ENCODE results near the gene TRIM47.
A peak's percentile ranks its signal among the peaks of the same experiment; 100 is the strongest.
"Not testable (repeated sequence)": the region's sequence is repeated elsewhere in the genome, so short reads cannot be mapped to it uniquely, and the experiment has no call there.

Gene TRIM47

DNA sequence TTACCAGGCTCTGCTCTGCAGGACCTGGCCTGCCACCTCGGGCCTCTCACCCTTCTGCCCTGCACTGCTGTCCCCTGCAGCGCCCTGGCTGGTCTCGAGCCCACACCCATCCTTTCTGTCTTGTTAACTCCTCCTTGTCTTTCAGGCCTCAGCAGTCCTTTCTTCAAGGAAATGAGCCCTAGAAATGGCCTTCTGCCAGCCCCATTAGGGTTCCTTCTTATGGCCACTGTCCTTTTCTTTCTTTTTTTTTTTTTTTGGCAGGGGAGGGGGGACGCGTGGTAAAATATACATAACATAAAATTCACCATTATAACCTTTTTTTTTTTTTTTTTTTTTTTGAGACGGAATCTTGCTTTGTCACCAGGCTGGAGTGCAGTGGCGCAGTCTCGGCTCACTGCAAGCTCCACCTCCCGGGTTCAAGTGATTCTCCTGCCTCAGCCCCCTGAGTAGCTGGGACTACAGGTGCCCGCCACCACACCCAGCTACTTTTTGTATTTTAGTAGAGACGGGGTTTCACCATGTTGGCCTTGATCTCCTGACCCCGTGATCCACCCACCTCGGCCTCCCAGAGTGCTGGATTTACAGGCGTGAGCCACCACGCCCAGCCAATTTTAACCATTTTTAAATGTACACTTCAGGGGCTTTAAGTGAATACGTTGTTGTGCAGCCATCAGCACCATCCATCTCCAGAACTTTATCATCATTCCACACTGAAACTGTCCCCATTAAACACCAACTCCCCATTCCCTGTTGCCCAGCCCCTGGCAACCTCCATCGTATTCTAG, 12.8 kb downstream of the TRIM47 start:
- not testable (repeated sequence) for DNase-seq (ENCODE audit: low spot score)

DNA sequence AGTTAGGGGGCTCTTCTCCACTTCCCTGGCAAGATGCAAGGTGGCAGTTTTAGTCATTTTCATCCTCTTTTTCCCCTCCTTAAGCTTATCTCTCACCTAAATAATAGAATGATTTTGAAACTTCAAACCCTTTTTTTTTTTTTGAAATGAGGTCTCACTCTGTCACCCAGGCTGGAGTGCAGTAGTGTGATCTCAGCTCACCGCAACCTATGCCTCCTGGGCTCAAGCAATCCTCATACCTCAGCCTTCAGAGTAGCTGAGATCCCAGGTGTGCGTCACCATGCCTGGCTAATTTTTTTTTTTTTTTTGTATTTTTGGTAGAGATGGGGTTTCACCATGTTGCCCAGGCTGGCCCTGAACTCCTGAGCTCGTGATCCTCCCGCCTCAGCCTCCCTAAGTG, 13.5 kb downstream of the TRIM47 start:
- DNase-seq (ENCODE audit: low spot score), result not testable (repeated sequence)

DNA sequence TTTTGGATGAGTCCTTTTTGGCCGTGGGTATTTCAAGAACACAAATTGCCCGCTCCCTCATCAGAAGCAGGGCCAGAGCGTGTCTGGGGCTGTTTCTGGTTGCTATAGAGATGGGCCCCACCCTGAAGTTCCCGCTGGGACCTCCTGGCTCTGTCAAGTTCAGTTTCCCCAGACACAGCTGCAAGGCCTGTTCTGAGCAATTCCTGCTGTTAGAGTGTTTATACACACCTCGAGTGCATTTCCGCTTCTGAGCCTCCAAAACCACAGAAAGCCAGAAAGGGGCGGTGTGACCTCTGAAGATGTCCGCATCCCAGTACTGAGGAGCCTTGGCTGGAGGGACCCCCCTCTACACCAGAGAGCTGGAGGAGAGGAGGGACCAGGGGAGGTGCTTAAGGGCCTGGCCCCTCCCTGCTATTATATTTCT, 13.9 kb downstream of the TRIM47 start:
- no peak for DNase-seq (ENCODE audit: low spot score)

- no peak for DNase-seq (ENCODE audit: low spot score)
Observed at GRCh38 chr17:75861927-75862317, 16.5 kb downstream of the TRIM47 start.

DNA sequence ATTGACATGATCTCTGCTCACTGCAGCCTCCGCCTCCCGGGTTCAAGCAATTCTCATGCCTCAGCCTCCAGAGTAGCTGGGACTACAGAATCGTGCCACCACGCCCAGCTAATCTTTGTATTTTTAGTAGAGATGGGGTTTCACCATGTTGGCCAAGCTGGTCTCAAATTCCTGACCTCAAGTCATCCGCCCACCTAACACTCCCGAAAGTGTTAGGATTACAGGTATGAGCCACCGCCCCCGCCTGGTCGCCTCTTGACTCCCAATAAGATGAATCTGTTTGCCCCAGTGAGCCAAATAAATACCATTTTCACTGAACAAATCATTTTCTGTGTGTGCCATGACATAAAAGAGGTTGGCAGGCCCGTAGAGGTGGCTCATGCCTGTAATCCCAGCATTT, 19.0 kb downstream of the TRIM47 start:
- not testable (repeated sequence) for DNase-seq (ENCODE audit: low spot score)

DNA sequence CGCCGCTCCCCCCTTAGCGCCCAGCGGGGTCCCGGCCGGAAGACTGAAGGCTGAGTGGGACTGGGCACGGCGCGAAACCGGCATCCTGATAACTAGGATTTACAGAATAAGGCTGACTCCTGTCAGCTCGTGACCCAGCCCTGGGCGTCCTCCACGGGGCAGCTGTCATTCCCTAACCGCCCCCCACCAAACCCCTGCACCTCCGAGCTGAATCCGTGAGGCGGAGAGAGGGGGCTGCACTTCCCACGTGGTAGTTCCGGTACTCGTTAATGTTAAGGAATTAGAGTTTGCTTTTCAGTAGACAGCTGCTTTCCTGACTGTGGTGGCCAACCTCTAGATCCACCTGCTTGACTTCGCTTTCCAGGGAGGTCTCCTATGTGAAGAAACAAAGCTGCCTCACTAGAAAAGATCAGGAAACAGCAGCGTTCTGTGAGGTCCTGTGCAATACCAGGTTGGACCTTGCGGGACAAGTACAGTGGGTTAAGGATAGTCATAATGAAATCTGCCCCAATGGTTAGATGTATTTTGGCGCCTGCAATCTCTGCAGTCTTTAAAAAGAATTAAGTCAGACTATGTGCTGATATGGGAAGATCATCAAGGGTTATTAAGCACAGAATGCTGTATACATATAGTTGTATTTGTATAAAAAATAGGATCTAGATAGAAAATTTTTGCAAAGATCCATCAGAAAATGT, 22.2 kb downstream of the TRIM47 start:
- DNase-seq (ENCODE audit: low spot score), result no peak

DNA sequence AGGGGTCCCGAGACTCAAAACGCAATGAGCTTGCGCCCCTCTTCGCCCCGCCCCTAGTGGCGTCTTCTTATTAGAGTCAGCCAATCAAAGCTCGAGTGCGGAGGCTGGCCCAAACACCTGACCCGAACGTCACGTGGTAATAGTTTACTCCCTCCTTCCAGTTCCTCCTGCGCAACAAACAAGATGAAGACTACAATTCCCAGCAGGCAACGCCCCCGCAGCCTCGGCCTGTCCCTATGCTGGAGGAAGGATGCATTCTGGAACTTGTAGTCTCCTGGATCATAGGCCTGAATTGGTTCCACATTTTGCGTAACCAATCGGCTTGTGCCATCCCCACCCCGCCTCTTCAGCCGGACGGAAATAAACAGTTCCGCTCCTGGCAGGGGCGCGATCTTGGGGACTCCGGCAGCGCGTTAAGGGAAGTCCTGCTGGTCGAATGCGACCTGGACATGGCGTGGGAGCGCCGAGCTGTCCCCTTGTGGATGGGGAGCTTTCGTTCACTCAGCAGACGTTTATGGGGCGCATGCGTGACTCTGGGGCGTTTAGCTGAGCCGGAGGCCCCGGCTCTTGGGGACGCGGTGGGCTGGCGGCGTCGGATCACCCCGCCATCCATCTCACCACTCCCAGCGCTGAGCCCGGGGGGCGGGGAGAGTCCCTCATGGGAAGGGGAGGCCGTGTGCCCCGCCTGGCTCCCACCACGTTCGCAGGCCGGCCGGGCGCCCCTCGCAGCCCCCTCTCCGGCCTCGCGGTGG, 22.9 kb downstream of the TRIM47 start, which contains the start of gene WBP2:
Gene WBP2 (minus strand): TSS at position 26 of the 752 bp plus-strand sequence. CDS start 38 bp downstream, outside the sequence.
- DNase-seq (ENCODE audit: low spot score), result peak; percentile 98

DNA sequence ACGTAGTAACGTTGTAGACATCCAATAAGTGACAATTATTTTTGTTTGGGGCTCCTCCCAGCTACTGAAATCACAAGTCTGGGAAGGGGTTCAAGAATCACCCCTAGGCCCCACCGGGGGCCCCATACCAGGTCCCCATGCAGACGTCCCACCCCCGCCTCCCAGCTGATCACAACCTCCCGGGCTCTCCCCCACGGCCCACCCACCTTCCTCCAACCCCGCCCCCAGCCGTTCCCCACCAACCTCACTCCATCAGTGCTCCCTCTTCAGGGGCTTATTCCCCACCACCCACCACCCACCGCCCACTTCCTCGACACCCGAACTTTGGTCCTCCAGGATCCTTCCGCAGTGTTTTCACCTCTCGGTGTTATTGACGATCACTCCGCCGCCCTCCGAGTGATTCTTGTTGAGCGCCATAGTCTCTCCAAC, 23.5 kb downstream of the TRIM47 start:
- DNase-seq (ENCODE audit: low spot score), result no peak

DNA sequence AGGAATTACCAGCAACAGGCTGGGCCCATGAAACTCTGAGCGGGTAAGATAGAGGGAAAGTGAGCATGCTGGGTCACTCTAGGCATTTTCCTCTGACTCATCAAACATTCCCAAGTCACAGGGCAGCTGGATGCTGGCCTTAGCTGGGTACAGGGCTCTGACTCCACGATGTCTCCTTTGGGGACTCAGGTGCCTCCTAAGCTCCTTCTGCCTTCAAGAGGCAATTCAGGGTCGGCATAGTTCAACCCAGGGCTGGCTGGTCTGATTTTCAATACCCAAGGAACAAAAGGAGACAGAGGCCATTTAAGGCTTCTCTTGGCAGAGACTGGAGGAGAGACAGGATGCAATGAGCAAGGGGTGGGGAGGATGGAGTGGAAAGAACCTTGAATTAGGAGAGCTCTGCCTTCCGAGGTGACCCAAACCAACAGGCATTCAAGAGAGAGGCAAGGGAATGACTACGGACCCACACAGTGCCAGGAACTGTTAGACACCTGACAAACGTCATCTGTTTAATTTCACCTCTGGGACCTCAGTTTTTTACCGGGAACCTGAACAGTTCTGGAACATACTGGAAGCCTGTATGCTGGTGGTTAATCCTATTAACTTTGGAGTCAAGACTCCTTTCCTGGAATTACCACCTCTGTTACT, 24.2 kb downstream of the TRIM47 start:
- no peak for DNase-seq (ENCODE audit: low spot score)

GRCh38 chr17:75853433-75853832, 24.9 kb downstream of the TRIM47 start:
- DNase-seq (ENCODE audit: low spot score), result no peak

- DNase-seq (ENCODE audit: low spot score), result not testable (repeated sequence)
Observed at GRCh38 chr17:75851693-75851991, 26.7 kb downstream of the TRIM47 start.

DNA sequence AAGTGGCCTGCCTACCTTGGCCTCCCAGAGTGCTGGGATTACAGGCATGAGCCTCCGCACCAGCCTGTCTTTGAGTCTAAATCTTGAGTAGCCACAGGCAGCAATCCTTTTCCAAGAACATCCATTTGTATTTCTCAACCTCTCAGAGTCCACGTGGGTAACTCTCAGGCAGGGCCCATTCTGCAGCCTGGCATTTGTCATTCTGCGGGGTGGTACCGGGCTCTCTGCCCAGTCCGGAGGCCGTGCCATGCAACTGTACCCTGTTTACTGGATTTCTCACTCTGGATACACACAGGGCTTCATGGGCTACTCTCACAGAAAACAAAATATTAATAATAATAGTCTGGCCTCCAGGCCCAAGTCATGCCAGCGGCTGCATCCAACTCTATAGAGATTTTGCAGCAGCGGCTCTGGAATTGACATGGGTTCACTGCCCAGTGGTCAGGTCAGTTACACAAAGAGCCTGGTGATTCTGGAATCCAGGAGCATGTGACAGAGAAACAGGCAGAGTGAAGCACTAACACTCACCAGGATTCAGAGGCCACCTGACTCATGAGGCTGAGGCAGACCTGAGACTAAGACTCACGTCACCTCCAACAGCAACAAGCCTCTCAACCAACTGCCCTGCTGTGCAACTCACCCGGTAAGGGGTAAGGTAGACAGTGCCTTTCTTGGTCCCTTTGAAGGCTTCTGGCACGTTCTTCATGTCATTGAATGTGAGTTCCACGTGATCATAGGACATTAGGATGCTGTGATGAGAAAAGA, 27.3 kb downstream of the TRIM47 start:
- no peak for DNase-seq (ENCODE audit: low spot score)

DNA sequence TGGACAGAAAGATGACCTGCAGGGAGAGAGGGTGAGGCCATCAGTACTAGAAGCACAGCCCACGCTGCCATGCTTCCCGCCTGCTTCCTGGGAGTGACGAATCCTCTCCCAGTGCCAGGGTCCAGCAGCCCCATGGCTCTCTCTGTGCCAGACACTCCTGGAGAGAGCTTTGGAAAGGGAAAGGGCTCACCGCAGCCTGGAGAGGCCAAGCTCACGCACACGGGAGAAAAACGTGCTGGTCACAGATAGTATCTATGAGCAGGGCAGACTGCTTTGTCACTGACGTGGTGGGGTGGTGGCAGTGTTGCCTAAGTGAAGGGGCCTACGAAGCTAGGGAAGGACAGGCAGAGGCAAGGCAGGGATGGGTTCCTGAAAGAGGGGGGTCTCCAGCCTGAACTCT, 28.7 kb downstream of the TRIM47 start:
- no peak for DNase-seq (ENCODE audit: low spot score)

- no peak for DNase-seq (ENCODE audit: low spot score)
Observed at GRCh38 chr17:75849279-75849646, 29.1 kb downstream of the TRIM47 start.

DNA sequence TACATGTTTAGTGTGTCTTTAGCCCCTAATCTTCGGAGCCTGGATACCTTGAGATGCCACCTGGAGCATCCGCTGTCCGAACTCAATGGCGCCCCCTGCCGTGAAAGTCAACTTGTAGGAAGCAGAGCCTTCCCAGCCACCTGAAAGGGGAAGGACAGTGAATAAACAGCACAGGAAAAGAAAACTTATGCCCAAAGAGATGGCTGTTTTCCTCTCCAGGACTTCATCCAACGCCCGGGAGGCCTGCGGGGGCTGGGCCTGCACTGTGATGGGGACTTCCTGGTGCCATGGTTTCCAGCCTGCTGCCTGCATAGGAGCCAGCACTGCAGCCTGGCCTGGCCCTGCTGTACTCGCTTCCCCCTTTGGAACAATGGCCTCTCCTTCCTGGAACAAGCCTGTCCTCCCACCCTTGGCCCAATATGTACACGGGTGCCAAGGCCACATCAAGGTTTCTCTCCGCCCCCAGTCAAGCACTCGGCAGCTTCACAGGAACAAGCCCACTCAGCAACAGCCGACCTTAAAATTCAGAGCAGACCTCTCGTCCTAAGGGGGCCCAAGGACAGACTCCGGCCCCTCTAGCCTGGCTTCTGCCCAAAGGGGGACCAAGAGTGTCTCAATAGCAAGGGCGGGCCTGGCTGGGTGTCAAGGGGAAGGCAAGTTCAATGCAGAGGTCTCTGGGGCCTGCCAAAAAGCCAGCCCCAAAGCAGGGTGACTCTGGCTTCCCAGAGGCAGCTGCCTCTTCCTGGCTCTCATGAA, 29.7 kb downstream of the TRIM47 start:
- peak; percentile 82 for DNase-seq (ENCODE audit: low spot score)

- no peak for DNase-seq (ENCODE audit: low spot score)
Observed at GRCh38 chr17:75847614-75848522, 30.5 kb downstream of the TRIM47 start.

DNA sequence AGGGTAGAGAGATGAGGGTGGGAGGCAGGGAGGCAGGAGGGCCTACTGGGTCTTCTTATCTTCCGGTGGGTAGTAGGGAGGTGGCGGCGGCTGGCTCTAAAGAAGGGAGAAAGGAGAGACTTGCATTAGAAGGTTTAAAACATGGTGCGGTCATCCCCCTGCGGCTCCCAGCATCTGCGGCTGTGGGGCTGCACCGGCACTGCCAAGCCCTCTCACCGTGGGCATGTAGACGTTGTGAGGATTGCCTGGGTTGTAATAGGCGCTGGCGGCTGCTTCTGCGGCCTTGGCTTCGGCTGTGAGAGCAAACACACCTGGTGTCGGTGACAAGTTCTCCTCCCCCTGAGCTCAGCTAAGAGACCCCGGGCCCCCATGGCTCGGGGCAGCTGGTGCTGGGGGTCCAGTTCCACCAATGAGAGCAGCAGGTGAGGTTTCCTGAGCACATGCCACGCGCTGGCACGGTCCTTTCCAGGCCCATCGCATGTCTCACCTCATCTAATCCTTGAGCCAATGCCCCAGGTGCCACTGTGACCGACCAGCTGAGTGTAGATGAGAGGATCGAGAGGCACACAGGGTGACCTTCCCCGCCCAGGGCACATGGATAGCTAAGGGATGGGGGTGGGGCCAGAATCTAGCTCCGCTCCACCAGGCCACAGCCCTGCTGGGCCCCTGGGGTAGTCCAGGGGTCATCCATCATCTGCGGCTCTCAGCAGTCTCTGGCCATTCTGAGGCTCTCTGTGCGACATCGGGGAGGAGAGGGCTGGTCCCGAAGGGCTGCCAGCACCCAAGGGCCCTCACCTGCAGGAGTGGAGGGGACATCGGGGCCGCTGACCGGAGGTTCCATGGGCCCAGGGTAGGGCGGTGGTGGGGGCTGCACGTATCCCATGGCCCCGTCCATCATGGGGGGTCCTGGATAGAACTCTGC, 31.4 kb downstream of the TRIM47 start:
- no peak for DNase-seq (ENCODE audit: low spot score)

DNA sequence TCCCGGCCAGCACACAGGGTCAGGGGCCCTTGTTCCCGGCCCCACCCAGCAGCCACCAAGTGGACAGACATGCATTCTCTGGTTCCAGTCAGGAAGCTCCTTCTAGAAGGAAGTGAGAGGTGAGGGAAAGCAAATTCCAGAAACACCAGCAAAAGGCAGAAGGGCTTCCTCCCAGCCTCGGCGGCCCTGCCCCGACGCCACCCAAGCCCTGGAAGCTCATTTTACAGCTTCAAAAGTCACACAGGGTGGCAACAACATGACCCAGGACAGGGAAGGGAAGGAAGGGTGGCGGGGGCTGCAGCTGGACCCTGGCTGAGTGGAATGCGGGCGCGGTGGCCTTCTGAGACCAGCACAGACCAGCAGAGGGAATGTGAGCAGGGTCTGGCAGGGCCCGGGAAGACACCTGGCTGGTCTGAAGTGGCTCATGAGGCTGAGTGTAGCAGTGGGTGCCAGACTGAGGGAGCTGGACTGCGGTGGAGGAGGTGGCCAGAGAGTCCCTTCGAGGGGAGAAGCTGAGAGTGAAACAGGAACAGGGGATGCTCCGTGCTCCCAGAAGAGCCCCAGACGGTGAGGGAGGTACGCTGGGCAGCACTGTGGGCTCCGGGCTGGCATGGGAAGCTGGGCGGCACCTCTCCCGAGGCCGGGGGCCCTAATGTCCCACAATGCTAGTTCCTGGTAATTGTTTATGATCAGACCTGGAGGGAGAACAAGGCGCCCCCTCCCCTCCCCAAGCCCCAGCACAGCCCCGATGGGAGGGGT, 32.3 kb downstream of the TRIM47 start:
- DNase-seq (ENCODE audit: low spot score), result no peak

Measured in D341Med (cell line).